OCI-LY3 (cell line): Measurements from ENCODE around the gene SPSB3.

Experiments used
- EZH2phosphoT487 ChIP-seq: fragments of 200-600 bp; shearing (Covaris generic); IDR thresholded peaks from 2 replicates; pipeline ENCODE4 v1.6.1; 2018; ENCODE audit warnings: antibody characterized with exemption, mixed run types, low read depth
- TF ChIP-seq, protein P1 (sequence below): fragments of 200-600, 300-600 bp; sonication (generic); IDR thresholded peaks from 2 replicates; pipeline ENCODE4 v1.5.1; 2014; ENCODE audit warnings: antibody characterized with exemption, low read length, low read depth

DNA sequence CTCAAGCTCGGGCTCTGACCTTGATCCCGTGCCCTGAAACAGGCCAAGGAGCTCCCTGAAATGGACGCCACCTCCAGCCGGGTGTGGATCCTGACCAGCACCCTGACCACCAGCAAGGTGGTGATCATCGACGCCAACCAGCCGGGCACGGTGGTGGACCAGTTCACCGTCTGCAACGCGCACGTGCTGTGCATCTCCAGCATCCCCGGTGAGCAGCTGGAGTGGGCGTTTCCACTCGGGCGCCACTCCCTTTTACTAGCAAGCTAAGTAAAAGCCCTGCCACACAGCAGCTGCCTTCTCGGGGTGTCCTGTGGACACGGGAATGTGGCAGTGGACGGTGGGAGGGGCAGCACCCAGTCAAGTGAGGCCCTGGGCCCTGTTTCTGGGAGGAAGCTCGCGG, 17.4 kb downstream of the SPSB3 start:
- TF ChIP-seq, protein P1, sequence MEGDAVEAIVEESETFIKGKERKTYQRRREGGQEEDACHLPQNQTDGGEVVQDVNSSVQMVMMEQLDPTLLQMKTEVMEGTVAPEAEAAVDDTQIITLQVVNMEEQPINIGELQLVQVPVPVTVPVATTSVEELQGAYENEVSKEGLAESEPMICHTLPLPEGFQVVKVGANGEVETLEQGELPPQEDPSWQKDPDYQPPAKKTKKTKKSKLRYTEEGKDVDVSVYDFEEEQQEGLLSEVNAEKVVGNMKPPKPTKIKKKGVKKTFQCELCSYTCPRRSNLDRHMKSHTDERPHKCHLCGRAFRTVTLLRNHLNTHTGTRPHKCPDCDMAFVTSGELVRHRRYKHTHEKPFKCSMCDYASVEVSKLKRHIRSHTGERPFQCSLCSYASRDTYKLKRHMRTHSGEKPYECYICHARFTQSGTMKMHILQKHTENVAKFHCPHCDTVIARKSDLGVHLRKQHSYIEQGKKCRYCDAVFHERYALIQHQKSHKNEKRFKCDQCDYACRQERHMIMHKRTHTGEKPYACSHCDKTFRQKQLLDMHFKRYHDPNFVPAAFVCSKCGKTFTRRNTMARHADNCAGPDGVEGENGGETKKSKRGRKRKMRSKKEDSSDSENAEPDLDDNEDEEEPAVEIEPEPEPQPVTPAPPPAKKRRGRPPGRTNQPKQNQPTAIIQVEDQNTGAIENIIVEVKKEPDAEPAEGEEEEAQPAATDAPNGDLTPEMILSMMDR: no peak
- TF ChIP-seq EZH2phosphoT487: no peak
